CD1c-positive myeloid dendritic cell (primary cell): ENCODE measurements around the gene PTPRK.
A peak's percentile ranks its signal among the peaks of the same experiment; 100 is the strongest.
"Not testable (repeated sequence)": the region's sequence is repeated elsewhere in the genome, so short reads cannot be mapped to it uniquely, and the experiment has no call there.

Source experiments
- DNase-seq: peaks from one replicate; pipeline ENCODE4 v3.0.0-alpha.2; 2016; ENCODE audit errors: extremely low spot score

PTPRK gene

GRCh38 chr6:128018821-128019220, 501.6 kb downstream of the PTPRK start:
- DNase-seq = no peak

- no peak for DNase-seq
Measured at GRCh38 chr6:128017288-128017687, 503.1 kb downstream of the PTPRK start.

GRCh38 chr6:128007658-128008057, 512.7 kb downstream of the PTPRK start:
- DNase-seq = no peak

GRCh38 chr6:128005009-128005408, 515.4 kb downstream of the PTPRK start:
- DNase-seq = no peak

- no peak for DNase-seq
Measured at GRCh38 chr6:128000363-128000762, 520.0 kb downstream of the PTPRK start.

GRCh38 chr6:127998985-127999384, 521.4 kb downstream of the PTPRK start:
- no peak for DNase-seq

GRCh38 chr6:127997496-127998164, 522.8 kb downstream of the PTPRK start:
- DNase-seq = no peak

GRCh38 chr6:127996925-127997324, 523.5 kb downstream of the PTPRK start:
- no peak for DNase-seq

- DNase-seq = no peak
Measured at GRCh38 chr6:127992144-127992543, 528.3 kb downstream of the PTPRK start.

- DNase-seq = no peak
Measured at GRCh38 chr6:127990074-127990473, 530.3 kb downstream of the PTPRK start.

- DNase-seq = no peak
Measured at GRCh38 chr6:127980996-127981395, 539.4 kb downstream of the PTPRK start.

GRCh38 chr6:127978185-127978584, 542.2 kb downstream of the PTPRK start:
- DNase-seq = not testable (repeated sequence)

- DNase-seq = no peak
Measured at GRCh38 chr6:127976796-127977195, 543.6 kb downstream of the PTPRK start.

GRCh38 chr6:127976111-127976510, 544.3 kb downstream of the PTPRK start:
- DNase-seq = no peak

GRCh38 chr6:127972815-127973214, 547.6 kb downstream of the PTPRK start:
- no peak for DNase-seq

GRCh38 chr6:127971945-127972391, 548.4 kb downstream of the PTPRK start:
- peak; percentile 39 for DNase-seq

GRCh38 chr6:127971386-127971785, 549.0 kb downstream of the PTPRK start:
- DNase-seq = no peak

GRCh38 chr6:127969701-127970100, 550.7 kb downstream of the PTPRK start:
- DNase-seq = no peak

- DNase-seq = no peak
Measured at GRCh38 chr6:127968394-127968793, 552.0 kb downstream of the PTPRK start.

GRCh38 chr6:127967708-127968107, 552.7 kb downstream of the PTPRK start:
- no peak for DNase-seq

GRCh38 chr6:127966616-127967015, 553.8 kb downstream of the PTPRK start:
- no peak for DNase-seq

- no peak for DNase-seq
Measured at GRCh38 chr6:127963495-127963894, 556.9 kb downstream of the PTPRK start.

- DNase-seq = no peak
Measured at GRCh38 chr6:127959869-127960268, 560.5 kb downstream of the PTPRK start.

GRCh38 chr6:127956956-127957355, 563.4 kb downstream of the PTPRK start:
- DNase-seq = no peak
